Panc1 (cell line): ENCODE results near the gene CTNNBIP1.

ENCODE experiments used
- POLR2AphosphoS5 ChIP-seq: IDR thresholded peaks from 2 replicates; pipeline ENCODE4 v1.6.1; 2012; ENCODE audit warnings: mild to moderate bottlenecking, low read depth, low read length, moderate library complexity
- REST ChIP-seq, 2 experiments: IDR thresholded peaks; 2 replicates each; pipeline ENCODE4 v1.6.1; 2011 to 2012; ENCODE audit warnings: low read depth in 2 of 2, control low read depth in 1 of 2, low read length in 1 of 2, mild to moderate bottlenecking in 1 of 2, moderate library complexity in 1 of 2; ENCODE audit not compliant: insufficient read depth in 1 of 2
- TCF7L2 ChIP-seq: IDR thresholded peaks from 2 replicates; pipeline ENCODE4 v1.6.1; 2011; ENCODE audit warnings: mild to moderate bottlenecking, low read depth, low read length, inconsistent platforms
- TF ChIP-seq, protein P1 (sequence below): fragments of 450-650 bp; IDR thresholded peaks from 2 replicates; pipeline ENCODE4 v1.5.1; 2017; ENCODE audit warnings: mild to moderate bottlenecking

GRCh38 chr1:9929431-9930385, 19.6 kb upstream of the CTNNBIP1 start:
- TF ChIP-seq, protein P1, sequence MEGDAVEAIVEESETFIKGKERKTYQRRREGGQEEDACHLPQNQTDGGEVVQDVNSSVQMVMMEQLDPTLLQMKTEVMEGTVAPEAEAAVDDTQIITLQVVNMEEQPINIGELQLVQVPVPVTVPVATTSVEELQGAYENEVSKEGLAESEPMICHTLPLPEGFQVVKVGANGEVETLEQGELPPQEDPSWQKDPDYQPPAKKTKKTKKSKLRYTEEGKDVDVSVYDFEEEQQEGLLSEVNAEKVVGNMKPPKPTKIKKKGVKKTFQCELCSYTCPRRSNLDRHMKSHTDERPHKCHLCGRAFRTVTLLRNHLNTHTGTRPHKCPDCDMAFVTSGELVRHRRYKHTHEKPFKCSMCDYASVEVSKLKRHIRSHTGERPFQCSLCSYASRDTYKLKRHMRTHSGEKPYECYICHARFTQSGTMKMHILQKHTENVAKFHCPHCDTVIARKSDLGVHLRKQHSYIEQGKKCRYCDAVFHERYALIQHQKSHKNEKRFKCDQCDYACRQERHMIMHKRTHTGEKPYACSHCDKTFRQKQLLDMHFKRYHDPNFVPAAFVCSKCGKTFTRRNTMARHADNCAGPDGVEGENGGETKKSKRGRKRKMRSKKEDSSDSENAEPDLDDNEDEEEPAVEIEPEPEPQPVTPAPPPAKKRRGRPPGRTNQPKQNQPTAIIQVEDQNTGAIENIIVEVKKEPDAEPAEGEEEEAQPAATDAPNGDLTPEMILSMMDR = no peak
- TF ChIP-seq TCF7L2 (no peak), POLR2AphosphoS5 (no peak), REST (IDR thresholded peaks at IDR 0.05; ENCODE audit: insufficient read depth in 1 of 2, low read depth in 2 of 2, low read length in 1 of 2) (no peak)
